Effector memory CD8-positive, alpha-beta T cell (primary cell): Measurements from ENCODE around the gene PCK1.
"Not testable (repeated sequence)": the region's sequence is repeated elsewhere in the genome, so short reads cannot be mapped to it uniquely, and the experiment has no call there.

Experiments used
- ATAC-seq: fragments of 150-1000 bp; cut with Tn5 transposase; replicated peaks from 2 replicates; pipeline ENCODE4 v1.10.0; 2021; ENCODE audit warnings: mild to moderate bottlenecking, moderate library complexity
- DNase-seq, 3 experiments: peaks; one replicate each; pipeline ENCODE4 v3.0.0; 2021
- H3K27ac Mint-ChIP-seq, 2 donors: one replicate each; pipeline ENCODE4 v1.8.0; 2022; ENCODE audit warnings: mild to moderate bottlenecking in 2 of 2, mixed read lengths in 2 of 2, moderate library complexity in 2 of 2
- H3K27me3 Mint-ChIP-seq, 2 donors: one replicate each; pipeline ENCODE4 v1.8.0; 2022; ENCODE audit warnings: mixed read lengths in 2 of 2
- H3K36me3 Mint-ChIP-seq: one replicate; pipeline ENCODE4 v1.8.0; 2022; ENCODE audit warnings: mild to moderate bottlenecking, moderate library complexity, mixed read lengths; ENCODE audit not compliant: insufficient read depth
- H3K4me1 Mint-ChIP-seq, 2 donors: one replicate each; pipeline ENCODE4 v1.8.0; 2022; ENCODE audit warnings: low read depth in 2 of 2, mixed read lengths in 2 of 2
- H3K4me3 Mint-ChIP-seq, 2 donors: one replicate each; pipeline ENCODE4 v1.8.0; 2022; ENCODE audit warnings: mild to moderate bottlenecking in 2 of 2, mixed read lengths in 2 of 2, moderate library complexity in 2 of 2
- H3K9me3 Mint-ChIP-seq, 2 donors: one replicate each; pipeline ENCODE4 v1.8.0; 2022; ENCODE audit warnings: mixed read lengths in 2 of 2
- total RNA-seq, 9 experiments: gene quantifications; one replicate each; lab custom pipeline; 2026; lab: John Stamatoyannopoulos, UW

Gene PCK1
- 0 to 0.18 (median 0) reads per million in 9 experiments for total RNA-seq

DNA sequence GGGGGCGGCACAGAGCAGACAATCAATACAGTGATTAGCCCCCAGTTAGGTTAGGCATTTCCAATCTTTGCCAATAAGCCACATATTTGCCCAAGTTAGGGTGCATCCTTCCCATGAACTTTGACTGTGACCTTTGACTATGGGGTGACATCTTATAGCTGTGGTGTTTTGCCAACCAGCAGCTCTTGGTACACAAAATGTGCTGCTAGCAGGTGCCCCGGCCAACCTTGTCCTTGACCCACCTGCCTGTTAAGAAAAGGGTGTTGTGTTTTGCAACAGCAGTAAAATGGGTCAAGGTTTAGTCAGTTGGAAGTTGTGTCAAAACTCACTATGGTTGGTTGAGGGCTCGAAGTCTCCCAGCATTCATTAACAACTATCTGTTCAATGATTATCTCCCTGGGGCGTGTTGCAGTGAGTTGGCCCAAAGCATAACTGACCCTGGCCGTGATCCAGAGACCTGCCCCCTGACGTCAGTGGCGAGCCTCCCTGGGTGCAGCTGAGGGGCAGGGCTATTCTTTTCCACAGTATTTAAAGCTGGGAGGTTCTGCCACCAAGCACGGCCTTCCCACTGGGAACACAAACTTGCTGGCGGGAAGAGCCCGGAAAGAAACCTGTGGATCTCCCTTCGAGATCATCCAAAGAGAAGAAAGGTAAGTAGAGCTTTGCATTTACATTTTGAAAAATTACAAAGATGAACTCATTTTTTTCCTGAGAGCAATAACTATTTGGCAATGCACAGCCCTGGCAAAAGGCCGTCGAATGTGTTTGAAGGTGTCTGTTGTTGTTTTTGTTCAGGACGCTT is at the start of gene PCK1:
Gene PCK1, plus strand, starts transcription at position 557 of the 802 bp plus-strand sequence. CDS start 302 bp downstream, outside the sequence.
- H3K36me3 Mint-ChIP-seq, result no peaks in the 10 kb centered on the region
- peaks cover 55 to 95% of the 10 kb centered on the region in 2 donors for H3K27me3 Mint-ChIP-seq
- H3K27ac Mint-ChIP-seq, result no peak within 1 kb of the TSS
- H3K9me3 Mint-ChIP-seq, result no peaks in the 10 kb centered on the region
- DNase-seq (no peak), ATAC-seq (no peak)
- H3K4me3 Mint-ChIP-seq, result no peak within 1 kb of the TSS
- H3K4me1 Mint-ChIP-seq, result no peaks in the 10 kb centered on the region

- H3K4me1 Mint-ChIP-seq, ATAC-seq, H3K36me3 Mint-ChIP-seq, H3K27ac Mint-ChIP-seq, DNase-seq, H3K4me3 Mint-ChIP-seq, H3K9me3 Mint-ChIP-seq: not testable (repeated sequence)
- H3K27me3 Mint-ChIP-seq, result peaks cover 8 to 49% of the 10 kb centered on the region in 2 donors
These were observed 49.2 kb upstream of the PCK1 start for GRCh38 chr20:57511709-57512108.

GRCh38 chr20:57512432-57512831 is 48.5 kb upstream of the PCK1 start:
- peaks cover under 1% of the 10 kb centered on the region for H3K36me3 Mint-ChIP-seq
- H3K27me3 Mint-ChIP-seq, result peaks cover 8 to 55% of the 10 kb centered on the region in 2 donors
- H3K27ac Mint-ChIP-seq, result no peak overlapping the region
- H3K4me1 Mint-ChIP-seq, result no peaks in the 10 kb centered on the region
- no peaks in the 10 kb centered on the region for H3K9me3 Mint-ChIP-seq
- no peak for ATAC-seq
- H3K4me3 Mint-ChIP-seq, result no peak overlapping the region
- DNase-seq, result no peak

DNA sequence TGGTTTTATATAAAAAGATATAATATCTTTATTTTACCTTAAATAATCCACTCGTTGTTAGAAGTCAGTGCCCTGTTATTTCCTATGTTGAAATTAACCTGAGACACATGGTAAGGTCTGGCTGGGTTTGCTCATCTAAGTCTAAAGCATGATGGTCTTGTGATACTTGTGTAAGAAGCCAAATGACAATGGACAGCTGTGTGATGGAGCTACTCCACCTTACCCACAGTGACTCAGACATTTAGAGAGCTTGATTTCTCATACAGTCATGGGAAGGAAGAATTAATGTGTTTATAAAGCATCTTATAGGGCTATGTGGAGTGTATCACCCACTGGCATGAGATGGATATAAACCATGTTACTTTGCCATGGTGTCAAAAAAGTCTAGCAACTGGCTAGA is 47.7 kb upstream of the PCK1 start:
- Mint-ChIP-seq H3K36me3 (no peaks in the 10 kb centered on the region), H3K9me3 (no peaks in the 10 kb centered on the region), H3K27me3 (peaks cover 8 to 55% of the 10 kb centered on the region in 2 donors), H3K4me1 (no peaks in the 10 kb centered on the region), H3K27ac (no peak overlapping the region), H3K4me3 (no peak overlapping the region)
- DNase-seq (no peak), ATAC-seq (no peak)

DNA sequence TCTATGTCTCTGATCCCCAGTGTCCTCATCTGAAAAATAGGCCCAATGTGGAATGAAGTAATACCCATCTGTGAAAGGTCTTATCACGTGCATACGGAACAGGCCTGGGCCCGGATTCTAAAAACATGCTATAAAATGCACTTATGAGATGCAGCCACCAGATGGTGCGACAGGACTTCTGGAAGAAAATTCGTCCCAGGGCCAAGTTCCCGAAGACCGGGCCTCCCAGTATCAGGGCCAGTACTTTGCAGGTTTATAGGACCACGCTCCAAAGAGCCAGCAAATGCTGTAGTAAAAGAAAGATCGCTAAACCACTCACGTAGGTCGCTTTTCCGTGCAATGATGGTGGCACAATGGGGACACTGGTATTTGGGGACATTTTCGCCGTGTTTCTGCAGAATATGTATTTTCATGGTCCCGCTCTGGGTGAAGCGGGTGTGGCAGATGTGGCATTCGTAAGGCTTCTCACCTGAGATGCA is 46.6 kb upstream of the PCK1 start:
- no peak overlapping the region for H3K27ac Mint-ChIP-seq
- DNase-seq, result peak in 1 of 3 experiments; percentile 8
- no peaks in the 10 kb centered on the region for H3K4me1 Mint-ChIP-seq
- H3K36me3 Mint-ChIP-seq, result no peaks in the 10 kb centered on the region
- H3K9me3 Mint-ChIP-seq, result no peaks in the 10 kb centered on the region
- ATAC-seq, result no peak
- H3K27me3 Mint-ChIP-seq, result peaks cover 8 to 44% of the 10 kb centered on the region in 2 donors
- H3K4me3 Mint-ChIP-seq, result no peak overlapping the region

DNA sequence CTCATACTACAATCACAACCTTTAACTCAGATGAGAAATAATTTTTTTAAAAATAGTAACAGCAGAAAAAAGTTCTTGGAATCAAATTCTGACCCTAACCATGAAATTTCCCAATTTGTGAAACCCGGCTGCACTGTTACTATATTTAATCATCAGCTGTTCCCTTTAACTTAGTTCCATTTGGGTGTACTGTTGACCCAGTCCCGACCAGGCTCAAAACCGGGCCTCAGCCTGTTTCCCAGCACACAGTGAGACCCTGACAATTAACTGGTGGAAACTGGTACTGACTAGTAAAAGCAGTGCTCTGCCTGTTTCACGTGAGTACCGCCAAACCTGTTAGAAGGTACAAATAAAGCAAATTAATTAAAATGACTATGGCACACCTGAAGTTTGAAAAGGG is 43.0 kb upstream of the PCK1 start:
- Mint-ChIP-seq H3K27ac (no peak overlapping the region), H3K27me3 (peaks cover 0 to 23% of the 10 kb centered on the region in 2 donors), H3K4me1 (peaks cover 0 to 2% of the 10 kb centered on the region in 2 donors), H3K36me3 (no peaks in the 10 kb centered on the region), H3K9me3 (no peaks in the 10 kb centered on the region), H3K4me3 (no peak overlapping the region)
- DNase-seq (no peak), ATAC-seq (no peak)

DNA sequence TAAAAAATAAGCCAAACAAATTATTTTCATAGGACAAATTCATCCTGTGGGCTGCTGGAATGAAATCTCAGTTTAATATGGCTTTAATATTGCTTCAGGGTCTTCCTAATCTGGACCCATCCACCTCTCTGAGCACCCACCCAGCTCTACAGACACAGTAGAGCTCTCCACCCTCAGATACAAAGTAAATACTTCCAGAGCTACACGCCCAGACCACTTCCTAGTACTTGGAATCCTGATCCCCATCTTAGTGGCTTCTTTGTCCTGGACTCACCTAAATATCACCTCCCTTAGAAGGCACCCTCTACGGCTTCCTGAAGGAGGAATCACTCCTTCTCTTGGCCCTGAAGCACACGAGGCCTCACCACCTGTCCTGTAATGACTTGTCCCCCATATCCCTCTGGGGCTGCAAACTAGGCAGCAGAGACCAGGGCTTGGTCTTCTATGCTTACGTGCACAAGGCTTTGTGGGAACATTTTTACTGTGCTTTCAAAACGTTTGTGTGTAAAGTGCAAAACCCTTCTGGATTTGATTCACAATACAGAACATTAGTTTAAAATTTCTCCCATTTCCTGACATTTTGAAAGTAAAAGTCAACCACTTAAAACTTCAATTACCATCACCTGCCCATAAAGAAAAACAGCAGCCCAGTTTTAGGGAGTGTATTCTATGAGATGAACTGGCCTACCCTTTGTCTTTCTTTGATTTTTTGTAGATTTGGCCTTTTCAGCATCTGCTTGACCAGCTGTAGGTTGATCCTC is 38.4 kb upstream of the PCK1 start:
- Mint-ChIP-seq H3K4me3 (no peak overlapping the region), H3K36me3 (no peaks in the 10 kb centered on the region), H3K9me3 (no peaks in the 10 kb centered on the region), H3K27me3 (no peaks in the 10 kb centered on the region), H3K4me1 (peaks cover 0 to 2% of the 10 kb centered on the region in 2 donors), H3K27ac (no peak overlapping the region)
- DNase-seq, result no peak
- no peak for ATAC-seq

DNA sequence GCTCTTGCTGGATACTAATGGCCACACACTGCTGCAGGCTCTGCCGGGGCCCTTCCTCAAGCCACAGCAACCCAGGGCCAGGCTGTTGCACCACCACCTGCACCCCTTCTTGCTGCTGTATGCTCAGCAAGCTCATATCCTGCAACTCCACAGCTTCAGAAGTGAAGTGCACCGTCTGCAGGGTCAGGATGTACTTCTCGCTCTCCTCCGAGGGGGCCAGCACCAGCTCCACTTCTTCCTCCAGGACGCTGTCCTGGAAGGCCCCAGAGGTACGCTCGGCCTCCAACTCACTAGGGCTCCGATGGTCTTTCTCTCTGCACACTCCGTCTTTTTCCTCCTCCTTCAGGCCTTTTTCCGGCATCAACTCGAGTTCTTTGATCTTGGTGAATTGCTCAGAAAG is 37.1 kb upstream of the PCK1 start:
- no peaks in the 10 kb centered on the region for H3K9me3 Mint-ChIP-seq
- H3K4me1 Mint-ChIP-seq, result peaks cover 0 to 2% of the 10 kb centered on the region in 2 donors
- no peak for DNase-seq
- no peak for ATAC-seq
- H3K4me3 Mint-ChIP-seq, result no peak overlapping the region
- H3K27ac Mint-ChIP-seq, result no peak overlapping the region
- H3K36me3 Mint-ChIP-seq, result no peaks in the 10 kb centered on the region
- no peaks in the 10 kb centered on the region for H3K27me3 Mint-ChIP-seq

GRCh38 chr20:57524511-57525176 is 36.3 kb upstream of the PCK1 start, which contains the start of gene CTCFL:
Gene CTCFL, minus strand, starts transcription at chr20:57525140. Its CDS starts 935 bp downstream, at chr20:57524205.
- Mint-ChIP-seq H3K27me3 (no peaks in the 10 kb centered on the region), H3K27ac (no peak within 1 kb of the TSS), H3K4me1 (peaks cover 0 to 2% of the 10 kb centered on the region in 2 donors), H3K4me3 (no peak within 1 kb of the TSS), H3K36me3 (no peaks in the 10 kb centered on the region), H3K9me3 (no peaks in the 10 kb centered on the region)
- ATAC-seq (no peak), DNase-seq (no peak)

DNA sequence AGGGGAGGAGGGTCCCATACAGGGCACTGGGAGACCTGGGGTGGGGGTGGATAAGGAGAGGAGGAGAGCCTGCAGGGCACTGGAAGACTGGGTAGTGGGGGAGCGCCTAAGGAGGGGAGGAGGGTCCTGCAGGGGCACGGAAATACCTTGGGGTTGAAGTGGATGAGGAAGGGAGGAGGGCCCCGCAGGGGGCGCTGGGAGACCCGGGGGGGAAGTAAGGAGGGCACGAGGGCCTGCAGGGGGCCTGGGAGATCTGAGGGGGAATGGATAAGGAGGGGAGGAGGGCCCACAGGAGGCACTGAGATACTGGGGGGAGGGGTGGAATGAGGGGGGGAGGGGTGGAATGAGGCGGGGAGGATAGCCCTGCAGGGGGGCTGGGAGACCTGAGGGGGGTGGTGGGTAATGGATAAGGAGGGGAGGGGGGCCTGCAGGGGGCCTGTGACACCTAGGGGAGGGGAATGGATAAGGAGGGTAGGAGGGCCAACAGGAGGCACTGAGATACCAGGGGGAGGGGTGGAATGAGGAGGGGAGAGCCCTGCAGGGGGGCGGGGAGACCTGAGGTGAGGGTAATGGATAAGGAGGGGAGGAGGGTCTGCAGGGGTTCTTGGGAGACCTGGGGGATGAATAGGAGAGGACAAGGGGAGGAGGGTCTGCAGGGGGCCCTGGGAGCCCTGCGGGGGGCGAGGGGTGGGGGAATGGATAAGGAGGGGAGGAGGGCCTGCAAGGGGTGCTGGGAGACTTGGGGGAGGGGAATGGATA is 35.4 kb upstream of the PCK1 start:
- Mint-ChIP-seq H3K4me3 (no peak overlapping the region), H3K36me3 (no peaks in the 10 kb centered on the region), H3K27me3 (no peaks in the 10 kb centered on the region), H3K4me1 (peaks cover 0 to 2% of the 10 kb centered on the region in 2 donors), H3K27ac (no peak overlapping the region), H3K9me3 (no peaks in the 10 kb centered on the region)
- ATAC-seq (no peak), DNase-seq (no peak)

GRCh38 chr20:57526087-57526884 is 34.6 kb upstream of the PCK1 start:
- no peak for ATAC-seq
- no peak overlapping the region for H3K27ac Mint-ChIP-seq
- H3K27me3 Mint-ChIP-seq, result no peaks in the 10 kb centered on the region
- no peak for DNase-seq
- peaks cover 0 to 2% of the 10 kb centered on the region in 2 donors for H3K4me1 Mint-ChIP-seq
- no peaks in the 10 kb centered on the region for H3K36me3 Mint-ChIP-seq
- no peak overlapping the region for H3K4me3 Mint-ChIP-seq
- no peaks in the 10 kb centered on the region for H3K9me3 Mint-ChIP-seq

- H3K27me3 Mint-ChIP-seq, result no peaks in the 10 kb centered on the region
- peaks cover 0 to 2% of the 10 kb centered on the region in 2 donors for H3K4me1 Mint-ChIP-seq
- no peak overlapping the region for H3K27ac Mint-ChIP-seq
- ATAC-seq, result no peak
- no peak for DNase-seq
- H3K4me3 Mint-ChIP-seq, result no peak overlapping the region
- no peaks in the 10 kb centered on the region for H3K36me3 Mint-ChIP-seq
- no peaks in the 10 kb centered on the region for H3K9me3 Mint-ChIP-seq
These were observed 33.9 kb upstream of the PCK1 start for GRCh38 chr20:57526885-57527460.
